Islet precursor cell (in vitro differentiated cells): ENCODE results near the gene MIPOL1.
"Not testable (repeated sequence)": the region's sequence is repeated elsewhere in the genome, so short reads cannot be mapped to it uniquely, and the experiment has no call there.

Experiments used
- DNase-seq: peaks from one replicate; pipeline ENCODE4 v3.0.0-alpha.2; 2018

The MIPOL1 gene

DNA sequence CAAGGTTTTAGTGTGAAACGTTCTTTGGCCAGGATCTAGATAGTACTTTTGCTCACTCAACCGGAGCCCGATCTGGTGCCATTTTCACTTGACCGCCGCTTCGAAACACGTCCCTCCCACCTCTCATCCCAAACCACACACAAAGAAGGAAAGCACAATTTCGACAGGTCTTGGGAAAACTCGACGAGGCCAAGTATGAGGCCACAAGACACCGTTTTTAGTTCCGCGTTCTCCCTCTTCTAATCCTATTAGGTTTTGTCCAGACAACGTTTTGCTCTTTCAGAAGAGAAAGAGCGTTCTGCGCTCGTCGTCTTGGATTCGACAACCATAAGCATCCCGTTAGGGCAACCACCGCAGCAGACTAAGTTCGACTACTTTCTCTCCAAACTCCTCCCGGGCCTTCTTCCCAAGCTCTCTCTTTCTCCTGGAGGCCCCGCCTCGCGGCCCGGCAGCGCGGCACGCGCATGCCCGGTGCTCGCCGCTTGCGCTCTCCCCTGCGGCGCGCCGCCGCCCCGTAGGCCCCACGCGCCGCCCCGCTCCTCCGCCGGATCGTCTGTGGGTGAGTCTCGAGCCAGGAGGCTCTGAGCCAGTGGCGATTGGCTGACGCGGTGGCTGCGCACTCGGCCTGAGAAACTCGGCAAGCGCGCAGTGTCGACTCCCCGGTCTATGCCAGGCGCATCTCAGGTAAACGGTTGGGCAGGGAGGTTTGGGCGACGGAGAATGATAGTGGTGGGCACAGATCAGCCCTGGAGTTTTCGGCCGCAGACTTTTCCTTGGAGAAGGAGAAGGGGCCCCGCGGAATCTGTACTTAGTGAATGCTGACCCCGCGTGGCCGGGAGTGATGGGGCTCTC, at the start of gene MIPOL1:
Gene MIPOL1, plus strand, starts transcription at position 517 of the 852 bp plus-strand sequence. CDS start 49,952 bp downstream, outside the sequence.
- peak; percentile 91 for DNase-seq

GRCh38 chr14:37150414-37150813, 47.3 kb upstream of the MIPOL1 start:
- no peak for DNase-seq

DNA sequence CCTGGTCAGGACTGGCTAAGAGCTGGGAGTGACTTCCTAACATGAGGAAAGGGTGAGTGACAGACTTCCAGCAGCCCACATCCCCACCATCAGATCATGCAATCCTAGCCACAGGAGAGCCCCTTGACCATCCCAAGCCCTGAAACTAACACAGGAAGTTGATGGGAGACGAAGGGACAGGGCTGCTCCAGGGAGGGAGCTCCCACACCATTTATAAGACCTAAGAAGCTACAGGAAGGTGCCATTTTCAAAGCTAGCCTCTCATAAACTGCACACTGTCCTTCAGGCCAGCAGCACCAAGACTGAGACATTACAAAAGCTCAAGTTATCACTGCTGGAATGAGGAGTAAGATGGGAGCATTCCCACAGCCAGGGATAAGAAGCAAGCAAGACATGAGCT, 44.7 kb upstream of the MIPOL1 start:
- no peak for DNase-seq

DNA sequence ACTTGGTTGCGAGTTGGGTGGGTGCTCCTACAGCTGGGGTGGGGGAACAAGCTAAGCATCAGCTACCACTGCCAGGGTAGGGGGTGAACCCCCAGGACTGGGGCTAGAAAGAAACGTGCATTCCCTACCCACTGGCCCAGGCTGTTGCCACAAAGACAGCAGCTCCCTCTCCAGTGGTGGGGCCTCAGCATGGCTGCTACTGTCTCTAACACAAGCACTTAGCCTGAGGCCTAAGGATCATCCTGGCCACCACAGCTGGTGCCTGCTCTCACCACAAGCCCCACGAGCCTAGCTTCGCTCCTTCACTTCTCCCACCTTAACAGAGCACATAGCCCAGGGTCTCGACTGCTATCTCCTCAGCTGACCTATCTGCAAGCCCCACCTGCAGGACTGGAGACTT, 44.3 kb upstream of the MIPOL1 start:
- DNase-seq = no peak

DNA sequence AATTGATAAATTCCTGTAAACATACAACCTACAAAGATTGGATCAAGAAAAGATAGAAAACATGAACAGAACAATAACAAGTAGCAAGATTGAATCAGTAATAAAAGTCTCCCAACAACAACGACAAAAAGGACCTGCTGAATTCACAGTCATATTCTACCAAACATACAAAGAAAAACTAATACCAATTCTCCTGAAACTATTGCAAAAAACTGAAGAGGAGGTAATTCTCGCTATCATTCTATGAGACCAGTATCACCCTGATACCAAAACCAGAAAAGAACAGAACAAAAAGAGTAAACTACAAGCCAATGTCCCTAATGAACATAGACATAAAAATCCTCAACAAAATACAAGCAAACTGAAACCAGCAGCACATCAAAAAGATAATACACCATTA, 39.8 kb upstream of the MIPOL1 start:
- no peak for DNase-seq

DNA sequence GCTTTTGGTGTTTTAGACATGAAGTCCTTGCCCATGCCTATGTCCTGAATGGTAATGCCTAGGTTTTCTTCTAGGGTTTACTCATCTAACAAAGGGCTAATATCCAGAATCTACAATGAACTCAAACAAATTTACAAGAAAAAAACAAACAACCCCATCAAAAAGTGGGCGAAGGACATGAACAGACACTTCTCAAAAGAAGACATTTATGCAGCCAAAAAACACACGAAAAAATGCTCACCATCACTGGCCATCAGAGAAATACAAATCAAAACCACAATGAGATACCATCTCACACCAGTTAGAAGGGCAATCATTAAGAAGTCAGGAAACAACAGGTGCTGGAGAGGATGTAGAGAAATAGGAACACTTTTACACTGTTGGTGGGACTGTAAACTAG, 35.4 kb upstream of the MIPOL1 start:
- DNase-seq = not testable (repeated sequence)

DNA sequence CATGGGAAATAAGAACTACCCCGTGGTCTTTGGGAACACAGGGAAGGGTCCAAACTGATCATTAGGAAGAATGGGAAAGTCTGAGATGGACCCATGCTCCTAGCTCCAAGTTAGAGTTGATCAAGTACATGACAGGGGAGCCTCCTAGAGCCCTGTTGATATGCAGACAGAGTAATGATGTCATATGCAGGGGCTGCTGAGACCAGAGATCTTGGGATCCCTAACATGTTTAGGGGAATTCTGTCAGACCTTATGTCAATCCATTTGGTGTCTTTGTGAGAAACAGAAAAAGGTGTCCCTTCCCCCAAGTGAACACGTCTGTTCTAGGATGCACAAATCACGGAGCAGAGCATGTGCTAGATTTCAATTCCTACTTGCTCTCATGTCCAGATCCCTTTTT, 31.9 kb upstream of the MIPOL1 start:
- DNase-seq = no peak

DNA sequence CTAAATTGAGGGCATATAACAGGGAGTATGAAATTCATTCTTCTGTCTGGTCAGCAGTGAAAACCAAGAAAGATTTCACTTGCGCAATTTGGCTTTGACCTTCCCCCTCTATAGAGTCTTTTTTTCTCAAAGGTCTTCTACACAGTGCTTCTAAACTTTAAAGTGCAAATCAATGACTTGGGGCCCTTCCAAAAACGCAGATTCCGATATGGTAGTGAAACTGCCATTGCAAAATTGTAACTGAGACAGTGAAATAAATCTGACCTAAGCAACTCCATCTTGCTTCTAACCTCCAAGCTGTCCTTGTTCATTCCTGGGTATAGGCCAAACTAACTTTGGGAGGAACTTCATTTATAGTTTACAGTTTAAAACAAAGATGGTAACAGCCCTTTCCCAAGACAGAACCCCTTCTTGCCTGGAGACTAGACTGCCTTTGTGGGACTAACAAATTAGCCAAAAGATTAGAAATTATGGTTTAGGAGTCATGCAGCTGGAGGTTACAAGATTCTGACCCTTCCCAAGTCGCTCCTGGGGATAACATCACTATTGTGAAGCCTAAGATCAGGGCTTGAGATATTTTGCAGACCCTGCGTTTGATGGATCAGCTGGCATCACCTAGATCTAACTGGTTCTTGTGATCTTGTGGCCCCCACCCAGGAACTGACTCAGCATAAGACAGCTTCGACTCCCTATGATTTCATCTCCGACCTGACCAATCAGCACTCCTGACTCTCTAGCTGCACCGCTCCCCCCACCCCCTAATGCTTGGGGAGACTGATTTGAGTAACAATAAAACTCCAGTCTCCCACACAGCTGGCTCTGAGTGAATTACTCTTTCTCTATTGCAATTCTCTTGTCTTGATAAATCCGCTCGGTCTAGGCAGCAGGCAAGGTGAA, 30.3 kb upstream of the MIPOL1 start:
- DNase-seq = no peak

GRCh38 chr14:37168721-37169120, 29.0 kb upstream of the MIPOL1 start:
- DNase-seq = no peak

- DNase-seq = no peak
Observed at GRCh38 chr14:37170237-37170636, 27.5 kb upstream of the MIPOL1 start.

DNA sequence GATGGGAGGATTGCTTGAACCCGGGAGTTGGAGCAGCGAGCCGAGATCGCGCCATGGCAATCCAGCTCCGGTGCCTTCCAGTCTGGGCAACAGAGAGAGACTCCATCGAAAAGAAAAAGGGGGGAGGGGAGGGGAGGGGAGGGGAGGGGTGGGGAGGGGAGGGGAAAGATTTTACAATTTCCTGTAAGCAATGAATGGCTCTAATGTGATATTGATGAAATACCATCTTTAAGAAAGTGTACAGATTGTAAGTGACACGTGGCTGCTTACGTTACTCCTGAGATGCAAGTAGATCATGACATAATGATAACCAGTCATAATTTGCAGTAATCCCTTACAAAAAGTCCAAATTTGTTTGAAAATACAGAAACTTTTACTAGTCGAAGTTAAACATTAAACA, 26.7 kb upstream of the MIPOL1 start:
- no peak for DNase-seq

DNA sequence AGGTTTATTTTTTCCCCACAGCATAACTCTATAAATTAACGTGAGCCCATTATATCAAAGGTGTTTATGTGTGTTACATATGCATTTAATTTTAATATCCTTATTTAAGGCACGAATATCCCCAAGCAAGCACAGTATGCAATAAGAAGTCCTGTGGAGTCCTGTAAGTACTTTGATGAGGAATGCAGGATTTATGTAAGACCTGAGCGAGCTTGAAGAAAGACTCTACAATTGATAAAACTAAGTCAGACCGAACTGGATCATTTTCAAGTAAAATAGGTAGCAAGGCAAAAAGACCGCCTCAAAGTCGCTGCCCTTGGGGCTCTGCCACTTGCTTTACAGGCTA, 26.1 kb upstream of the MIPOL1 start:
- DNase-seq = no peak

DNA sequence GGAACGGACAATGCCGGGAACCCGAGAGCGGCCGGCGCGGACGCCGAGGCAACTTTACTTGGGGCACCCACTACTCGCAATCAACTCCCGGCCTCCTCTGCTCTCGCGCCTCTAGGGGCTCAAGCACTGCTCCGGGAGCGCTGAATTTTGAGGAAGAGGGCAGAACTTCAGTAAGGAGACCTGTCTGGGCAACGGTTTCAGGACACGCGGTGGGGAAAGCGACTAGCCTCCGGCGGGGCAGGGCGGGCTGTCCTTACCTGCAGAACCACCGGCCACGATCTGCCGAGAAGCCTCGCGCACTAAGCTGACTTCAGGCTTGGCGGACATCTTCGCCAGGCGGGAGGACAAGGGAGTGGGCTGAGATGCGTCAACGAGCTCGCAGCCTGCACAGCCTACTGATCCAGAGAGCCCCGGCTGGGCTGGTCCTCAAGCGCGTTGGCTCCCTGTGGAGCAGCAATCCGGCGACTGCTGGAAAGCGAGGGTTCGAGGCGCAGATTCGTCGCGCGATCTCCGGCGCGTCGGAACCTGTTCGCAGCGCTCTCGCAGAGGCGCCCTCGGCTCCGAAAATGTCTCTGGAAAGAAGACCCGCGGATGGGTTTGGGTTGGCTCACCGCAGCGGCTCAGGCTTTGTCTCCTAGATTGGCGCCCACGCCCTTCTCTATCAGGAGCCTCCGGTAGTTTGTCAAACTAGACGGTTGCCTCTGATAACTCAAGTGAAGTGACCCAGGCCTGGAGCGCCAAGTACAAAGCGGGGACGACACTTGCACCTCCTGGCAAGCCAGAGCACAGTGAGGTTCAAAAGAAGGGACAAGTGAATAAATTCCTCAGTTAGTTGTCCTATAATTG, 25.5 kb upstream of the MIPOL1 start, which contains the start of gene SLC25A21:
Gene SLC25A21, minus strand, starts transcription at position 583 of the 846 bp plus-strand sequence.
- peak; percentile 91 for DNase-seq

GRCh38 chr14:37172936-37173614, 24.7 kb upstream of the MIPOL1 start:
- DNase-seq = no peak

- DNase-seq = no peak
Observed at GRCh38 chr14:37179896-37180502, 17.7 kb upstream of the MIPOL1 start.

DNA sequence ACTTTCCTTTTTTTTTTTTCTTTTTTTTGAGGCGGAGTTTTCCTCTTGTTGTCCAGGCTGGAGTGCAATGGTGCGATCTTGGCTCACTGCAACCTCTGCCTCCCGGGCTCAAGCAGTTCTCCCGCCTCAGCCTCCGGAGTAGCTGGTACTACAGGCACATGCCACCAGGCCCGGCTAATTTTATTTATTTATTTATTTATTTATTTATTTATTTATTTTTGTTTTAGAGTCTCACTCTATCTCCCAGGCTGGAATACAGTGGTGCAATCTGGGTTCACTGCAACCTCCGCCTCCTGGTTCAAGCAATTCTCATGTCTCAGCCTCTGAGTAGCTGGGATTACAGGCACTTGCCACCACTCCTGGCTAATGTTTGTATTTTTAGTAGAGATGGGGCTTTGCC, 16.9 kb upstream of the MIPOL1 start:
- DNase-seq = not testable (repeated sequence)

DNA sequence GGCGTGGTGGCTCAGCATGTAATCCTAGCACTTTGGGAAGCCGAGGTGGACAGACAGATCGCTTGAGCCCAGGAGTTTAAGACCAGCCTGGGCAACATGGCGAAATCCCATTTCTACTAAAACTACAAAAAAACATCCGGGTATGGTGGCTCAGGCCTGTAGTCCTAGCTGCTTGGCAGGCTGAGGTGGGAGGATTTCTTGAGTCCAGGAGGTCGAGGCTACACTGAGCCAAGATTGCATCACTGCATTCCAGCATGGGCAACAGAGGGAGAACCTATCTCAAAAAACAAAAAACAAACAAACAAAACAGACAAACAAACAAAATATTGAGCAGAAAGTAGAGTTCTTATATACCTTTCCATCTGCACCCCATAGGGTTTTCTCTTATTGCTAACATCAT, 16.3 kb upstream of the MIPOL1 start:
- DNase-seq = no peak

DNA sequence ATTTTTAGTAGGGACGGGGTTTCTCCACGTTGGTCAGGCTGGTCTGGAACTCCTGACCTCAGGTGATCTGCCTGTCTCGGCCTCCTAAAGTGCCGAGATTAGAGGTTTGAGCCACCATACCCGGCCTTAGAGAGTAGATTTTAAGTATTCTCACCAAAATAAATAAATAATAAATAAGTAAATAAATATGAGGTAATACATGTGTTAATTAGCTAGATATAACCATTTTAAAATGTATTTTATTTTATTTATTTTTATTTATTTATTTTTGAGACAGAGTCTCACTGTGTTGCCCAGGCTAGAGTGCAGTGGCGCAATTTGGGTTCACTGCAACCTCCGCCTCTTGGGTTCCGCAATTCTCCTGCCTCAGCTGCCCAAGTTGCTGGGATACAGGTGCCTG, 13.2 kb upstream of the MIPOL1 start:
- not testable (repeated sequence) for DNase-seq

- no peak for DNase-seq
Observed at GRCh38 chr14:37185670-37186069, 12.1 kb upstream of the MIPOL1 start.

DNA sequence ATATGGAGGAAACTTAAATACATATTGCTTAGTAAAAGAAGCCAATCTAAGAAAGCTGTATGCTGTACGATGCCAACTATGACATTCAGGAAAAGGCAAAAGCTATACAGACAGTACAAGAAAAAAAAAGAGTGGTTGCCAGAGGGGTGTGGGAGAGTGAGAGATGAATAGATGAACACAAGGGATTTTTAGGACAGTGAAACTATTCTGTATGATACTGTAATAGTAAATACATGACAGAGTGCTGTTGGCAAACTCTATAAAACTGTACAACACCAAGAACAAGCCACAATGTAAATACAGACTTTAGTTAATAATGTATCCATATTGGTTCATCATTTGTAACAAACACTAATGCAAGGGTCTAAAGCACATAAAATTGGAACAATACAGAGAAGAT, 10.9 kb upstream of the MIPOL1 start:
- no peak for DNase-seq

DNA sequence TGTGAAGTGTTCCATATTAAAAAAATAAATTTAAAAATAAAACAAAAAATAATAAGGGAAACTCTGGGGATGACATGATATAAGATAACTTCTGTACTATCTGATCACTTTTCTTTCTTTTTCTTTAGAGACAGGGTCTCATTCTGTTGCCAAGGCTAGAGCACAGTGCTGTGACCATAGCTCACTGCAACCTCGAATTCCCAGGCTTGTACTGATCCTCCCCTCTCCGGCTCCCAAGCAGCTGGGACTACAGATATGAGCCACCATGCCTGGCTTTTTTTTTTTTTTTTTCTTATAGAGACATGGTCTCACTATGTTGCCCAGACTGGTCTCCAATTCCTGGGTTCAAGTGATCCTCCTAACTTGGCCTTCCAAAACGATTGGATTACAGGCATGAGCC, 10.4 kb upstream of the MIPOL1 start:
- DNase-seq = no peak
